Lower leg skin (tissue), 3 donors: Measurements from ENCODE around the gene RNASEH2A.

Experiments
- CTCF ChIP-seq, 3 donors: fragments of 450-650 bp; IDR thresholded peaks; one replicate each; pipeline ENCODE4 v1.5.1; 2016; ENCODE audit warnings: antibody characterized with exemption in 3 of 3, mild to moderate bottlenecking in 3 of 3, moderate library complexity in 2 of 3
- POLR2A ChIP-seq, 2 donors: fragments of 450-650 bp; IDR thresholded peaks; one replicate each; pipeline ENCODE4 v1.6.1; 2016 to 2017; ENCODE audit warnings: antibody characterized with exemption in 2 of 2, mild to moderate bottlenecking in 1 of 2, moderate library complexity in 1 of 2

DNA sequence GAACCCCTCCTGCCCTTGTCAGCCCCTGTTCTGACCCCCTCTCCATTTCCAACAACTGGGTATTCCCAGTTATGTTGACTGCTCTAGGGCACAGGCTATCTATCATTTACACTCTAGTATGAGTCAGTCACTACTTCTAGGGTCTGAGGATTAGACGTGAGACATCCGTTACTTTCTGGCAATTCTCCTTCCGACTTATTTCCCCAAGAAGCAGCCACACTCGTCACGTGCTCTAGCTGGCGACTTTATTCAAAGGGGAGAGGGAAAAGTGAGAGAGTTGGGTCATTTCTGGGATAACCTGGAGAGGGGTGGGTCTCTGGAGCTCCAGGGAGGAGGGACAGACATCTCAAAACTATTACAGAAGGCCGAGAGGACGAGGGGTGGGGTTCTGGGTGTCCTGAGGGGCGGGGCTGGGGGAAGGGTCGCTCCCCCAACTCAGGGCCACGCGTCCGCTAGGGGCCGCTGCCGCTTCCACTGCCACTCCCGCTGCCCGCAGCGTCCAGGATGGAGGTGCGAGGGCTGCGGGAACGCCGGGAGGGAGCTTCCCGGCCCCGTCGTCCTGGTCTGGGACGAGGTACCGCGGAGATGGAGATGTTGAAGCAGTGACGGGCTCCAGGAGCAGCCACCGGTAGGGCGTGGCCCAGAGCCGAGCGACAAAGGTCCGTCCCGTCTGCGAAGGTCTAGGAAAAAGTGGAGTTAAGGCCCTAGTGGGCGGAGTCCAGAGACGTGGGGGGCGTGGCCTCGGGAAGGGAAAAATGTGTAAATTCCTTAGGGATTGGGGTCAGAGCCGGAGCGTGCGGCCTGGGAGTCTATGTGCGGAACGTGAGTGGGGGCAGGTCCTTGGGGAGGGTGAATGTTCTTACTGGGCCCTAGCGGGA is 19.1 kb downstream of the RNASEH2A start:
- TF ChIP-seq CTCF (IDR thresholded peaks at IDR 0.05) (no peak), POLR2A (IDR thresholded peaks at IDR 0.05) (no peak)
